ENCODE results near the gene MTHFSD.
"Not testable (repeated sequence)": the region's sequence is repeated elsewhere in the genome, so short reads cannot be mapped to it uniquely, and the experiment has no call there.

The MTHFSD gene

DNA sequence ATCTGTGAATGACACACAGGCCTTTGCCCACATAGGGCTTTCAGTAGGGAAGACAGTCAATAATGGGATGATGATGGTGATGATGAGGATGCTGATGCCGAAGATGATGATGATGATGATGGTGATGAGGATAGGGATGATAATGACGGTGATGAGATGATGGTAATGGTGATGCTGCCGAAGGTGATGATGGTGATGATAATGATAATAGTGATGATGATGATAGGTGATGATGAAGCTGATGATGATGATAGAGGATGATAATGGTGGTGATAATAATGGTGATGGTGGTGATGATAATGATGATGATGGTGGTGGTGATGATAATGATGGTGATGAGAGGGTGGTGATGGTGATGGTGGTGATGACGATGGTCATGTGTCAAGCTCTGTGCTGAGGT, 36.2 kb upstream of the MTHFSD start:
- TF ChIP-seq ZFP30 (CRISPR knock-in tag; IDR thresholded peaks at IDR 0.05) (no peak), ZC3H10 (CRISPR knock-in tag; IDR thresholded peaks at IDR 0.05) (no peak), ZNF565 (CRISPR knock-in tag; conservative IDR thresholded peaks at IDR 0.05; ENCODE audit: low read depth) (no peak), ZNF70 (CRISPR knock-in tag; IDR thresholded peaks at IDR 0.05) (no peak), ESRRG (CRISPR knock-in tag; IDR thresholded peaks at IDR 0.05) (no peak), ARNTL (CRISPR knock-in tag; IDR thresholded peaks at IDR 0.05; ENCODE audit: borderline replicate concordance, low read depth) (no peak), ISL1 (CRISPR knock-in tag; IDR thresholded peaks at IDR 0.05) (no peak), TOX (CRISPR knock-in tag; IDR thresholded peaks at IDR 0.05; ENCODE audit: borderline replicate concordance) (no peak), BACH2 (CRISPR knock-in tag; IDR thresholded peaks at IDR 0.05; ENCODE audit: borderline replicate concordance) (no peak), ZNF8 (CRISPR knock-in tag; IDR thresholded peaks at IDR 0.05) (no peak), SNAI2 (CRISPR knock-in tag; IDR thresholded peaks at IDR 0.05) (no peak), TCF4 (CRISPR knock-in tag; IDR thresholded peaks at IDR 0.05; ENCODE audit: borderline replicate concordance) (no peak), OSR1 (CRISPR knock-in tag; IDR thresholded peaks at IDR 0.05) (no peak), GLIS3 (CRISPR knock-in tag; IDR thresholded peaks at IDR 0.05) (no peak), ZFP3 (CRISPR knock-in tag; IDR thresholded peaks at IDR 0.05) (no peak), CSDC2 (CRISPR knock-in tag; IDR thresholded peaks at IDR 0.05) (no peak)
- TF ChIP-seq, protein P1, sequence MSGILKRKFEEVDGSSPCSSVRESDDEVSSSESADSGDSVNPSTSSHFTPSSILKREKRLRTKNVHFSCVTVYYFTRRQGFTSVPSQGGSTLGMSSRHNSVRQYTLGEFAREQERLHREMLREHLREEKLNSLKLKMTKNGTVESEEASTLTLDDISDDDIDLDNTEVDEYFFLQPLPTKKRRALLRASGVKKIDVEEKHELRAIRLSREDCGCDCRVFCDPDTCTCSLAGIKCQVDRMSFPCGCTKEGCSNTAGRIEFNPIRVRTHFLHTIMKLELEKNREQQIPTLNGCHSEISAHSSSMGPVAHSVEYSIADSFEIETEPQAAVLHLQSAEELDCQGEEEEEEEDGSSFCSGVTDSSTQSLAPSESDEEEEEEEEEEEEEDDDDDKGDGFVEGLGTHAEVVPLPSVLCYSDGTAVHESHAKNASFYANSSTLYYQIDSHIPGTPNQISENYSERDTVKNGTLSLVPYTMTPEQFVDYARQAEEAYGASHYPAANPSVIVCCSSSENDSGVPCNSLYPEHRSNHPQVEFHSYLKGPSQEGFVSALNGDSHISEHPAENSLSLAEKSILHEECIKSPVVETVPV (CRISPR knock-in tag; IDR thresholded peaks at IDR 0.05), result no peak
- TF ChIP-seq, protein P2, sequence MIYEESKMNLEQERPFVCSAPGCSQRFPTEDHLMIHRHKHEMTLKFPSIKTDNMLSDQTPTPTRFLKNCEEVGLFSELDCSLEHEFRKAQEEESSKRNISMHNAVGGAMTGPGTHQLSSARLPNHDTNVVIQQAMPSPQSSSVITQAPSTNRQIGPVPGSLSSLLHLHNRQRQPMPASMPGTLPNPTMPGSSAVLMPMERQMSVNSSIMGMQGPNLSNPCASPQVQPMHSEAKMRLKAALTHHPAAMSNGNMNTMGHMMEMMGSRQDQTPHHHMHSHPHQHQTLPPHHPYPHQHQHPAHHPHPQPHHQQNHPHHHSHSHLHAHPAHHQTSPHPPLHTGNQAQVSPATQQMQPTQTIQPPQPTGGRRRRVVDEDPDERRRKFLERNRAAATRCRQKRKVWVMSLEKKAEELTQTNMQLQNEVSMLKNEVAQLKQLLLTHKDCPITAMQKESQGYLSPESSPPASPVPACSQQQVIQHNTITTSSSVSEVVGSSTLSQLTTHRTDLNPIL (CRISPR knock-in tag; IDR thresholded peaks at IDR 0.05; ENCODE audit: low read depth), result no peak
- TF ChIP-seq, protein P3, sequence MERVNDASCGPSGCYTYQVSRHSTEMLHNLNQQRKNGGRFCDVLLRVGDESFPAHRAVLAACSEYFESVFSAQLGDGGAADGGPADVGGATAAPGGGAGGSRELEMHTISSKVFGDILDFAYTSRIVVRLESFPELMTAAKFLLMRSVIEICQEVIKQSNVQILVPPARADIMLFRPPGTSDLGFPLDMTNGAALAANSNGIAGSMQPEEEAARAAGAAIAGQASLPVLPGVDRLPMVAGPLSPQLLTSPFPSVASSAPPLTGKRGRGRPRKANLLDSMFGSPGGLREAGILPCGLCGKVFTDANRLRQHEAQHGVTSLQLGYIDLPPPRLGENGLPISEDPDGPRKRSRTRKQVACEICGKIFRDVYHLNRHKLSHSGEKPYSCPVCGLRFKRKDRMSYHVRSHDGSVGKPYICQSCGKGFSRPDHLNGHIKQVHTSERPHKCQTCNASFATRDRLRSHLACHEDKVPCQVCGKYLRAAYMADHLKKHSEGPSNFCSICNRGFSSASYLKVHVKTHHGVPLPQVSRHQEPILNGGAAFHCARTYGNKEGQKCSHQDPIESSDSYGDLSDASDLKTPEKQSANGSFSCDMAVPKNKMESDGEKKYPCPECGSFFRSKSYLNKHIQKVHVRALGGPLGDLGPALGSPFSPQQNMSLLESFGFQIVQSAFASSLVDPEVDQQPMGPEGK (CRISPR knock-in tag; IDR thresholded peaks at IDR 0.05; ENCODE audit: borderline replicate concordance), result no peak
- no peak for ATAC-seq

DNA sequence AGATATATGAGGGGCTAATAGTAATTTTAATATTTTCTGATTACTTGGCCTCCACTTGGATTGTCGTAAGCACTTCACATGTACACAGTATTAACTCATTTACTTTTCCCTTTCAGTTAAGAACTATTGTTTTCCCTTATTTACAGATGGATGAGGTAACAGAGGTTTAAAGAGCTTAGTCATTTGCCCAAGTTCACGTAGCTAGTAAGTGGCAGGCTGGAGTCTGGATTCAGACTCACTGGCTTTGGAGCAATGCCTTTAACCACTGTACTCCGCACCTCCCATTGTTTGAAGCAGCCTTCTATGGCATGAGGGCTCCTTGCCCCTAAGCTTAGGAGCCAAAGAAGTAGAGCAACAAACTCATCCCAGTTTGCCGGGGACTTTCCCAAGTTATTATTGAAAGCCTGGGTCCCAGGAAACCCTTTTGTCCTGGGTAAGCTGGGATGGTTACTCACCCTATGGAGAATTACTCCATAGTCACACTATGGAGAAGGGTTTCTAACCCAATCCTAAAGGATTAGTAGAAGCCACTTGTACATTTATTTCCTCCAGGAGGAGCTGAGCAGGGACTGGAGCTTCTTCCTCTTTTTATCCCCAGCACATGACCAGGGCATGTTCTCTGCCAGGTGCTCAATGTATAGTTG, 35.6 kb upstream of the MTHFSD start:
- no peak for TF ChIP-seq SNAI2 (CRISPR knock-in tag; IDR thresholded peaks at IDR 0.05)
- no peak for TF ChIP-seq TOX (CRISPR knock-in tag; IDR thresholded peaks at IDR 0.05; ENCODE audit: borderline replicate concordance)
- TF ChIP-seq ESRRG (CRISPR knock-in tag; IDR thresholded peaks at IDR 0.05), result no peak
- TF ChIP-seq ZFP30 (CRISPR knock-in tag; IDR thresholded peaks at IDR 0.05), result no peak
- no peak for TF ChIP-seq BACH2 (CRISPR knock-in tag; IDR thresholded peaks at IDR 0.05; ENCODE audit: borderline replicate concordance)
- TF ChIP-seq, protein P3 (CRISPR knock-in tag; IDR thresholded peaks at IDR 0.05; ENCODE audit: borderline replicate concordance), result no peak
- TF ChIP-seq ARNTL (CRISPR knock-in tag; IDR thresholded peaks at IDR 0.05; ENCODE audit: borderline replicate concordance, low read depth), result no peak
- TF ChIP-seq ZNF8 (CRISPR knock-in tag; IDR thresholded peaks at IDR 0.05), result no peak
- TF ChIP-seq, protein P4, sequence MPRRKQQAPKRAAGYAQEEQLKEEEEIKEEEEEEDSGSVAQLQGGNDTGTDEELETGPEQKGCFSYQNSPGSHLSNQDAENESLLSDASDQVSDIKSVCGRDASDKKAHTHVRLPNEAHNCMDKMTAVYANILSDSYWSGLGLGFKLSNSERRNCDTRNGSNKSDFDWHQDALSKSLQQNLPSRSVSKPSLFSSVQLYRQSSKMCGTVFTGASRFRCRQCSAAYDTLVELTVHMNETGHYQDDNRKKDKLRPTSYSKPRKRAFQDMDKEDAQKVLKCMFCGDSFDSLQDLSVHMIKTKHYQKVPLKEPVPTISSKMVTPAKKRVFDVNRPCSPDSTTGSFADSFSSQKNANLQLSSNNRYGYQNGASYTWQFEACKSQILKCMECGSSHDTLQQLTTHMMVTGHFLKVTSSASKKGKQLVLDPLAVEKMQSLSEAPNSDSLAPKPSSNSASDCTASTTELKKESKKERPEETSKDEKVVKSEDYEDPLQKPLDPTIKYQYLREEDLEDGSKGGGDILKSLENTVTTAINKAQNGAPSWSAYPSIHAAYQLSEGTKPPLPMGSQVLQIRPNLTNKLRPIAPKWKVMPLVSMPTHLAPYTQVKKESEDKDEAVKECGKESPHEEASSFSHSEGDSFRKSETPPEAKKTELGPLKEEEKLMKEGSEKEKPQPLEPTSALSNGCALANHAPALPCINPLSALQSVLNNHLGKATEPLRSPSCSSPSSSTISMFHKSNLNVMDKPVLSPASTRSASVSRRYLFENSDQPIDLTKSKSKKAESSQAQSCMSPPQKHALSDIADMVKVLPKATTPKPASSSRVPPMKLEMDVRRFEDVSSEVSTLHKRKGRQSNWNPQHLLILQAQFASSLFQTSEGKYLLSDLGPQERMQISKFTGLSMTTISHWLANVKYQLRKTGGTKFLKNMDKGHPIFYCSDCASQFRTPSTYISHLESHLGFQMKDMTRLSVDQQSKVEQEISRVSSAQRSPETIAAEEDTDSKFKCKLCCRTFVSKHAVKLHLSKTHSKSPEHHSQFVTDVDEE (CRISPR knock-in tag; IDR thresholded peaks at IDR 0.05), result no peak
- TF ChIP-seq, protein P2 (CRISPR knock-in tag; IDR thresholded peaks at IDR 0.05; ENCODE audit: low read depth), result no peak
- TF ChIP-seq PPARA (CRISPR knock-in tag; IDR thresholded peaks at IDR 0.05; ENCODE audit: borderline replicate concordance), result no peak
- TF ChIP-seq, protein P1 (CRISPR knock-in tag; IDR thresholded peaks at IDR 0.05), result no peak
- TF ChIP-seq, protein P5, sequence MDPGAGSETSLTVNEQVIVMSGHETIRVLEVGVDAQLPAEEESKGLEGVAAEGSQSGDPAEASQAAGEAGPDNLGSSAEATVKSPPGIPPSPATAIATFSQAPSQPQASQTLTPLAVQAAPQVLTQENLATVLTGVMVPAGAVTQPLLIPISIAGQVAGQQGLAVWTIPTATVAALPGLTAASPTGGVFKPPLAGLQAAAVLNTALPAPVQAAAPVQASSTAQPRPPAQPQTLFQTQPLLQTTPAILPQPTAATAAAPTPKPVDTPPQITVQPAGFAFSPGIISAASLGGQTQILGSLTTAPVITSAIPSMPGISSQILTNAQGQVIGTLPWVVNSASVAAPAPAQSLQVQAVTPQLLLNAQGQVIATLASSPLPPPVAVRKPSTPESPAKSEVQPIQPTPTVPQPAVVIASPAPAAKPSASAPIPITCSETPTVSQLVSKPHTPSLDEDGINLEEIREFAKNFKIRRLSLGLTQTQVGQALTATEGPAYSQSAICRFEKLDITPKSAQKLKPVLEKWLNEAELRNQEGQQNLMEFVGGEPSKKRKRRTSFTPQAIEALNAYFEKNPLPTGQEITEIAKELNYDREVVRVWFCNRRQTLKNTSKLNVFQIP (CRISPR knock-in tag; IDR thresholded peaks at IDR 0.05; ENCODE audit: borderline replicate concordance, low read depth), result no peak
- no peak for TF ChIP-seq ZFP3 (CRISPR knock-in tag; IDR thresholded peaks at IDR 0.05)
- no peak for TF ChIP-seq OSR1 (CRISPR knock-in tag; IDR thresholded peaks at IDR 0.05)
- no peak for TF ChIP-seq ISL1 (CRISPR knock-in tag; IDR thresholded peaks at IDR 0.05)
- ATAC-seq, result peak; percentile 36; the same call in 2 of the 3 replicates

DNA sequence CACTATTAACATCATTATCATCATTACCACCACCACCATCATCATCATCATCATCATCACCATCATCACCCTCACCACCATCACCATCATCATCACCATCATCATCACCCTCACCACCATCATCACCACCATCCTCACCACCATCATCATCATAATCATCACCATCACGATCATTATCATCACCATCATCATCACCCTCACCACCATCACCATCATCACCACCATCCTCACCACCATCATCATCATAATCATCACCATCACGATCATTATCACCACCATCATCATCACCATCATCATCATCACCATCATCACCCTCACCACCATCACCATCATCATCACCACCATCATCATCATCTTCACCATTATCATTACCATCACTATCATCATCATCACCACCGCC, 32.9 kb upstream of the MTHFSD start:
- ATAC-seq, result not testable (repeated sequence)
